NCI-H146 (cell line): ENCODE data around the gene MTNR1A.

ENCODE experiments used
- DNase-seq: peaks from one replicate; lab custom pipeline; 2025; lab: John Stamatoyannopoulos, UW

The MTNR1A gene

DNA sequence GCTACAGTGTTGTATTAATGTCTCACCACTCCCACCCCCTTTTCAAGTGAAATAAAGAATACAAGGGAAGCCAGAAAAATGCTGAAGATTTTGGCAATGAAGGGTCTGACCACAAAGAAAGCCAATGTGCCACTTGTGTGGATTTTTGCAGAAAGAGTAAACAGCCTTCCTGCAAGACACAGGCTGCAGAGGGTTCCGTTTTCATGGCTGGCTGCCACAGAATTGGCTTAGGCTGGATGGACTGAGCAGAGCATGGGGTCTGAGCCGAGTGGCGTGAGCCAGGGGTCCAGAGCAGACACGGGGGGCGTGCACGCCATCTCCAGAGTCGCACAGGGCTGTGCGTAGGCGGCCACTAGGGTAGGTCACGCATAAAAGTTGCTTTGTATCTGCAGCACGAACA is 69.2 kb downstream of the MTNR1A start:
- DNase-seq = no peak

DNA sequence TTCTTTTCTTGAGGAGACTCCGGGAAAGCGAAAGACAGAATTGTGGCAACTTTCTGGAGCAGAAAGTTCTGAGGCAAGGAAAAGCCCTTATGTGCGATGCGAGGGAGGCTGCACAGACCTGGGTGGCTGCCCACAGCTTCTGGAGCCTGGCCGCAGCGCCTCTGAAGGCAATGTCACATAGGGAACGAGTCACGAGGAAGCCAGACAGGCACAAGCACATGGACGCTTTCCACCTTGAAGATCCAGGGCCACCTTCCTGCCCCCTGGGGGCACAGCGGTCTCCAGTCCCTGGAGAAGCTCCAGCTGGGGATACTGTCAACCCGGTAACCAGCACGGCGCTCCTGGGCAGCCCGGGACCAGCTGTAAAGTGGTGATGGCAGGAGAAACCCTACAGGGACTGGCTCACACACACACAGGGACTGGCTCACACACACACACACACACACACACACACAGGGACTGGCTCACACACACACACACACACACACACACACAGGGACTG is 69.8 kb downstream of the MTNR1A start:
- DNase-seq = no peak

DNA sequence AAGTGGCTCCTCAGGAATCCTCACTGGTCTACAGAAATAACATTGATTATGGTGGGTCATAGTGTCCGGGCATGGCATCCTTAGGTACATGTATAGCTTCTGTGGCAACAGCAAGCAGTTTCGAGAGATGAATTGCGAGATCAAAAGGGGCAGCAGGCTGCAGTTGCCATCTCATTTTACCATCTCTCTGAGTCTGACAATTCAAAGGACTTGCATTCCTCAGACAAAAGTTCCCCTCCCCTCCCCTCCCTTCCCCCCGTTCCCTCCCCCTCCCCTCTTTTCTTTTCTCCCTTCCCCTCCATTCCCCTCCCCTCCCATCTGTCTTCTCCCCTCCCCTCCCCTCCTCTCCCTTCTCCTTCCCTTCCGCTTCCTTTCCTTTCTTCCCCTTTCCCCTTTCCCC is 70.2 kb downstream of the MTNR1A start:
- DNase-seq = no peak

DNA sequence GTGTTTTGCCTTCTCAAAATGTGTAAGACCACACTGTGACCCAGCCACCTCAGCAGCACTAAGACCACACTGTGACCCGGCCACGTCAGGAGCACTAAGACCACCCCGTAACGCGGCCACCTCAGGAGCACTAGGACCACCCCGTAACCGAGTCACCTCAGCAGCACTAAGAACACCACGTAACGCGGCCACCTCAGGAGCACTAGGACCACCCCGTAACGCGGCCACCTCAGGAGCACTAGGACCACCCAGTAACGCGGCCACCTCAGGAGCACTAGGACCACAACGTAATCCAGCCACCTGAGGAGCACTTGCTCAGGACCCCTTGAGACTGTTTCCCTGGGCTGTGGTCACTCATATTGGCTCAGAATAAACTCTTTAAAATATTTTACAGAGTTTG is 71.7 kb downstream of the MTNR1A start:
- DNase-seq = no peak
